IMR-90 (cell line): Measurements from ENCODE around the gene PAM. TPM values are rescaled to one million over a fixed set of nuclear protein-coding genes. Genes with fewer than 3 reads are reported as not detected.

Experiments
- ATAC-seq: fragments of 200-7000 bp; cut with Tn5 transposase; 2 replicates; pipeline ENCODE4 v1.9.1; 2020; ENCODE audit warnings: low read depth, mild to moderate bottlenecking, moderate library complexity
- BruUV-seq: library from RNA; stranded (reverse); fragments of 400-500 nt; replicated peaks from 2 replicates; lab custom pipeline; 2021; lab: Mats Ljungman, UMichigan
- CTCF ChIA-PET: fragments of 300-600 bp; formaldehyde crosslinking; extraction: SDS; loops from one replicate; lab custom pipeline; 2021; ENCODE audit warnings: antibody characterized with exemption; lab: Yijun Ruan, JAX
- POLR2A ChIA-PET: fragments of 300-600 bp; sonication (Branson Sonifier 250); formaldehyde crosslinking; loops from one replicate; lab custom pipeline; 2022; ENCODE audit warnings: antibody characterized with exemption; ENCODE audit not compliant: unreplicated experiment; lab: Charles Lee
- DNase-seq: peaks from one replicate; pipeline ENCODE4 v3.0.0; 2013
- H2AFZ ChIP-seq: replicated peaks from 2 replicates; pipeline ENCODE3; 2013; ENCODE audit warnings: low read length, mild to moderate bottlenecking; ENCODE audit not compliant: poor library complexity
- H2AK5ac ChIP-seq: 2 replicates; pipeline ENCODE4 v1.6.1; 2013; ENCODE audit warnings: low read depth, low read length, inconsistent platforms
- H2AK9ac ChIP-seq: replicated peaks from 2 replicates; pipeline ENCODE3; 2013; ENCODE audit warnings: mild to moderate bottlenecking, low read depth, low read length, moderate library complexity; ENCODE audit not compliant: poor library complexity
- H2BK120ac ChIP-seq: 2 replicates; pipeline ENCODE4 v1.6.1; 2013; ENCODE audit warnings: low read depth, low read length, inconsistent platforms
- H2BK15ac ChIP-seq: 3 replicates; pipeline ENCODE4 v1.6.1; 2013; ENCODE audit warnings: low read depth, low read length, inconsistent platforms
- H2BK20ac ChIP-seq: 2 replicates; pipeline ENCODE4 v1.6.1; 2013; ENCODE audit warnings: low read depth, mild to moderate bottlenecking, inconsistent platforms, low read length, moderate library complexity
- H2BK5ac ChIP-seq: 2 replicates; pipeline ENCODE4 v1.6.1; 2013; ENCODE audit warnings: mild to moderate bottlenecking, low read depth, low read length, inconsistent platforms; ENCODE audit not compliant: poor library complexity, severe bottlenecking
- H3K14ac ChIP-seq: replicated peaks from 2 replicates; pipeline ENCODE4 v1.6.1; 2013; ENCODE audit warnings: low read depth, low read length, inconsistent platforms
- H3K18ac ChIP-seq: 2 replicates; pipeline ENCODE4 v1.6.1; 2013; ENCODE audit warnings: low read depth, low read length, control low read depth
- H3K23ac ChIP-seq: 2 replicates; pipeline ENCODE4 v1.6.1; 2013; ENCODE audit warnings: low read depth, low read length, inconsistent platforms
- H3K27ac ChIP-seq: 2 replicates; pipeline ENCODE4 v1.5.1; 2013; ENCODE audit warnings: mild to moderate bottlenecking, control low read depth, low read length; ENCODE audit not compliant: insufficient read depth
- H3K27me3 ChIP-seq: 2 replicates; pipeline ENCODE4 v1.6.1; 2013; ENCODE audit warnings: low read length; ENCODE audit not compliant: control insufficient read depth, insufficient read depth
- H3K36me3 ChIP-seq: 2 replicates; pipeline ENCODE4 v1.6.1; 2013; ENCODE audit warnings: low read length, mixed read lengths; ENCODE audit not compliant: control insufficient read depth, insufficient read depth
- H3K4ac ChIP-seq: 2 replicates; pipeline ENCODE4 v1.6.1; 2013; ENCODE audit warnings: low read depth, low read length, inconsistent platforms
- H3K4me1 ChIP-seq: 2 replicates; pipeline ENCODE4 v1.6.1; 2013; ENCODE audit warnings: low read length, mixed read lengths; ENCODE audit not compliant: control insufficient read depth, insufficient read depth
- H3K4me2 ChIP-seq: 2 replicates; pipeline ENCODE4 v1.6.1; 2013; ENCODE audit warnings: low read depth, mild to moderate bottlenecking, control low read depth, low read length, moderate library complexity
- H3K4me3 ChIP-seq: 2 replicates; pipeline ENCODE4 v1.5.1; 2013; ENCODE audit warnings: low read depth, mild to moderate bottlenecking, control low read depth, low read length, moderate library complexity; ENCODE audit not compliant: insufficient read depth
- H3K56ac ChIP-seq: 2 replicates; pipeline ENCODE4 v1.6.1; 2013; ENCODE audit warnings: low read length, inconsistent platforms; ENCODE audit not compliant: insufficient read depth; ENCODE audit errors: extremely low read depth
- H3K79me1 ChIP-seq, 2 experiments: 2 replicates each; pipeline ENCODE4 v1.6.1; 2013; ENCODE audit warnings: low read length in 2 of 2, inconsistent platforms in 1 of 2, low read depth in 1 of 2
- H3K9ac ChIP-seq: 2 replicates; pipeline ENCODE4 v1.6.1; 2013; ENCODE audit warnings: low read depth, low read length, control low read depth
- H3K9me1 ChIP-seq: 2 replicates; pipeline ENCODE4 v1.6.1; 2013; ENCODE audit warnings: low read length, inconsistent platforms; ENCODE audit not compliant: insufficient read depth
- H3K9me3 ChIP-seq: 2 replicates; pipeline ENCODE4 v1.6.1; 2013; ENCODE audit warnings: low read length; ENCODE audit not compliant: control insufficient read depth, insufficient read depth
- H4K20me1 ChIP-seq: 2 replicates; pipeline ENCODE4 v1.6.1; 2013; ENCODE audit warnings: low read length, inconsistent platforms; ENCODE audit not compliant: insufficient read depth
- H4K5ac ChIP-seq: 2 replicates; pipeline ENCODE4 v1.6.1; 2013; ENCODE audit warnings: mild to moderate bottlenecking, low read depth, low read length, control low read depth
- H4K8ac ChIP-seq, 2 experiments: 2 replicates each; pipeline ENCODE4 v1.6.1; 2013; ENCODE audit warnings: low read depth in 2 of 2, low read length in 2 of 2, control low read depth in 1 of 2, inconsistent platforms in 1 of 2
- H4K91ac ChIP-seq: 2 replicates; pipeline ENCODE4 v1.6.1; 2013; ENCODE audit warnings: low read depth, low read length, inconsistent platforms; ENCODE audit not compliant: insufficient read depth
- MAFK ChIP-seq: IDR thresholded peaks from 2 replicates; pipeline ENCODE4 v1.6.1; 2012; ENCODE audit warnings: low read depth, low read length, improper control_type of control experiment
- RCOR1 ChIP-seq: IDR thresholded peaks from 2 replicates; pipeline ENCODE4 v1.6.1; 2012; ENCODE audit warnings: mild to moderate bottlenecking, low read length, improper control_type of control experiment; ENCODE audit not compliant: insufficient replicate concordance
- WGBS, 2 experiments: methylation state at CpG; one replicate each; pipeline versions ENCODE4 v1.1.5 to v1.1.7; 2013; ENCODE audit warnings: missing lambda C conversion rate in 2 of 2; ENCODE audit not compliant: insufficient read length in 1 of 2; ENCODE audit errors: extremely low coverage in 2 of 2; 5-methylcytosine and 5-hydroxymethylcytosine counted together
- dilution Hi-C: fragments of 300-500 bp; cut with HindIII; formaldehyde crosslinking; loops from one replicate; pipeline ENCODE4 v1.14.3; 2018; ENCODE audit warnings: low sequenced_read_pairs; ENCODE audit not compliant: unreplicated experiment
- in situ Hi-C: fragments of 300-500 bp; cut with MboI; formaldehyde crosslinking; loops from 3 replicates; pipeline ENCODE4 v1.14.3; 2019; ENCODE audit warnings: low sequenced_read_pairs, inconsistent platforms, mixed read lengths
- intact Hi-C: fragments of 100-400 bp; cut with micrococcal nuclease; formaldehyde crosslinking; loops from 2 replicates; pipeline ENCODE4 v1.10.0; 2022
- polyA plus RNA-seq, 3 experiments: library from polyadenylated mRNA; depleted of rRNA; stranded (reverse); fragments of >200 nt; gene quantifications; 2 replicates each; pipeline ENCODE4 v1.2.3, GENCODE V29; 2012; ENCODE audit warnings: low replicate concordance in 1 of 3
- total RNA-seq: library from RNA; depleted of rRNA; stranded (reverse); fragments of >200 nt; gene quantifications from 2 replicates; pipeline ENCODE4 v1.2.3, GENCODE V29; 2012

The PAM gene
- total and polyA plus RNA-seq, 2 of the 4 experiments (the other 2 are of a cell fraction) = 115 to 179 TPM

GRCh38 chr5:102998224-102998623, 243.1 kb downstream of the PAM start:
- no peak overlapping the region for H4K8ac ChIP-seq
- no CpG with 5 or more reads among the region's 2 CpGs for WGBS, 2 experiments
- H2AFZ ChIP-seq = no peak overlapping the region
- in situ Hi-C loops = no loop called here
- H3K23ac ChIP-seq = no peak overlapping the region
- dilution Hi-C loops = no loop called here
- no peak overlapping the region for H3K27ac ChIP-seq
- TF ChIP-seq MAFK (no peak), RCOR1 (no peak)
- no peak overlapping the region for H2BK20ac ChIP-seq
- no peak overlapping the region for H3K56ac ChIP-seq
- intact Hi-C loops = no loop called here
- peak; percentile 10 for DNase-seq
- no peak for ATAC-seq
- no peak overlapping the region for H3K9ac ChIP-seq
- H2BK5ac ChIP-seq = no peak overlapping the region
- ChIA-PET POLR2A (no interaction called here), CTCF (interaction anchor here (0.5 kb wide), 1 partner anchor 169 kb away, joined by 3 read pairs; no protein-coding TSS in a partner anchor)
- H3K9me1 ChIP-seq = peaks cover 2% of the 10 kb centered on the region
- no peak overlapping the region for H3K14ac ChIP-seq
- no TSS peak for BruUV-seq
- H3K18ac ChIP-seq = no peak overlapping the region
- H3K4me2 ChIP-seq = no peak overlapping the region
- H3K4me3 ChIP-seq = no peak overlapping the region
- no peak overlapping the region for H4K91ac ChIP-seq
- H3K79me1 ChIP-seq = no peaks in the 10 kb centered on the region; a peak in 1 of 4 replicates
- no peaks in the 10 kb centered on the region for H4K20me1 ChIP-seq
- H2AK5ac ChIP-seq = no peak overlapping the region
- H3K36me3 ChIP-seq = peaks cover 6% of the 10 kb centered on the region
- H2AK9ac ChIP-seq = no peak overlapping the region
- H4K5ac ChIP-seq = no peak overlapping the region
- H2BK120ac ChIP-seq = no peak overlapping the region
- H3K4ac ChIP-seq = no peak overlapping the region
- 0 out of 2 replicates have a peak, but pooled peaks cover 2% of the 10 kb centered on the region for H3K4me1 ChIP-seq
- no peaks in the 10 kb centered on the region for H3K27me3 ChIP-seq
- H2BK15ac ChIP-seq = no peak overlapping the region
- H3K9me3 ChIP-seq = no peaks in the 10 kb centered on the region
